Inflammatory macrophage (primary cell): ENCODE data around the gene MARK3.

Experiments
- DNase-seq, 2 donors: peaks; one replicate each; pipeline ENCODE4 v3.0.0-alpha.2; 2020 to 2022

Gene MARK3

GRCh38 chr14:103367995-103368394 lies 17.2 kb upstream of the MARK3 start:
- no peak for DNase-seq

- DNase-seq, result no peak
These were observed 15.1 kb upstream of the MARK3 start for GRCh38 chr14:103370087-103370486.

GRCh38 chr14:103372017-103372416 lies 13.2 kb upstream of the MARK3 start:
- DNase-seq, result no peak

GRCh38 chr14:103372552-103373304 lies 12.5 kb upstream of the MARK3 start:
- peak; percentile 71 to 89 for DNase-seq

GRCh38 chr14:103374121-103374520 lies 11.1 kb upstream of the MARK3 start:
- no peak for DNase-seq

GRCh38 chr14:103377522-103378037 lies 7.6 kb upstream of the MARK3 start:
- no peak for DNase-seq

GRCh38 chr14:103378038-103378854 lies 7.0 kb upstream of the MARK3 start:
- DNase-seq, result no peak

- peak; percentile 54 to 74 for DNase-seq
These were observed 4.4 kb upstream of the MARK3 start for GRCh38 chr14:103380719-103381377.

GRCh38 chr14:103382376-103382775 lies 2.8 kb upstream of the MARK3 start:
- DNase-seq, result peak; percentile 82 to 85

GRCh38 chr14:103384450-103385151 lies 614 bp upstream of the MARK3 start:
- no peak for DNase-seq

- peak in 1 of 2 donors; percentile 31 for DNase-seq
These were observed 906 bp downstream of the MARK3 start for GRCh38 chr14:103385929-103386712.

GRCh38 chr14:103386713-103387329 lies 1.6 kb downstream of the MARK3 start:
- DNase-seq, result peak; percentile 17 to 28

- no peak for DNase-seq
These were observed 3.4 kb downstream of the MARK3 start for GRCh38 chr14:103388664-103389063.

- no peak for DNase-seq
These were observed 5.4 kb downstream of the MARK3 start for GRCh38 chr14:103390605-103391004.

GRCh38 chr14:103391048-103391447 lies 5.8 kb downstream of the MARK3 start:
- DNase-seq, result peak; percentile 58 to 76

GRCh38 chr14:103392106-103392505 lies 6.9 kb downstream of the MARK3 start:
- no peak for DNase-seq

- DNase-seq, result no peak
These were observed 7.4 kb downstream of the MARK3 start for GRCh38 chr14:103392572-103392971.

GRCh38 chr14:103393070-103393469 lies 7.9 kb downstream of the MARK3 start:
- DNase-seq, result peak; percentile 40 to 66

- peak; percentile 32 to 51 for DNase-seq
These were observed 8.7 kb downstream of the MARK3 start for GRCh38 chr14:103393676-103394626.

GRCh38 chr14:103395244-103395643 lies 10.0 kb downstream of the MARK3 start:
- DNase-seq, result no peak
